HL-60 (cell line): Measurements from ENCODE around the gene NGF.

Experiments used
- DNase-seq, 2 experiments: peaks; one replicate each; pipeline ENCODE4 v3.0.0-alpha.2; 2010 to 2020; ENCODE audit warnings: low read depth in 1 of 2, low spot score in 1 of 2
- H3K27ac ChIP-seq: fragments of 250-450 bp; sonication (Bioruptor Pico); replicated peaks from 2 replicates; pipeline ENCODE4 v1.5.1; 2020; ENCODE audit warnings: mild to moderate bottlenecking, moderate library complexity
- H3K27me3 ChIP-seq: fragments of 250-450 bp; sonication (Bioruptor Pico); 2 replicates; pipeline ENCODE4 v1.5.1; 2021; ENCODE audit warnings: mild to moderate bottlenecking, moderate library complexity; ENCODE audit not compliant: insufficient read depth, poor library complexity, severe bottlenecking
- H3K4me3 ChIP-seq: replicated peaks from 2 replicates; pipeline ENCODE4 v1.5.1; 2011; ENCODE audit warnings: mild to moderate bottlenecking, control low read depth, low read length; ENCODE audit not compliant: insufficient read depth
- GABPA ChIP-seq: IDR thresholded peaks from 2 replicates; pipeline ENCODE4 v1.6.1; 2012; ENCODE audit warnings: low read depth
- POLR2AphosphoS5 ChIP-seq: IDR thresholded peaks from 2 replicates; pipeline ENCODE4 v1.6.1; 2012; ENCODE audit warnings: low read depth
- SPI1 ChIP-seq: IDR thresholded peaks from 2 replicates; pipeline ENCODE4 v1.6.1; 2012; ENCODE audit warnings: low read depth, mild to moderate bottlenecking, borderline replicate concordance
- TF ChIP-seq, protein P1 (sequence below): IDR thresholded peaks from 2 replicates; pipeline ENCODE4 v1.6.1; 2012; ENCODE audit warnings: low read depth; ENCODE audit not compliant: insufficient replicate concordance
- TF ChIP-seq, protein P2 (sequence below): IDR thresholded peaks from one replicate; pipeline ENCODE4 v1.5.1; 2011; ENCODE audit warnings: low read length, control low read depth, inconsistent platforms; ENCODE audit not compliant: insufficient read depth

NGF gene

DNA sequence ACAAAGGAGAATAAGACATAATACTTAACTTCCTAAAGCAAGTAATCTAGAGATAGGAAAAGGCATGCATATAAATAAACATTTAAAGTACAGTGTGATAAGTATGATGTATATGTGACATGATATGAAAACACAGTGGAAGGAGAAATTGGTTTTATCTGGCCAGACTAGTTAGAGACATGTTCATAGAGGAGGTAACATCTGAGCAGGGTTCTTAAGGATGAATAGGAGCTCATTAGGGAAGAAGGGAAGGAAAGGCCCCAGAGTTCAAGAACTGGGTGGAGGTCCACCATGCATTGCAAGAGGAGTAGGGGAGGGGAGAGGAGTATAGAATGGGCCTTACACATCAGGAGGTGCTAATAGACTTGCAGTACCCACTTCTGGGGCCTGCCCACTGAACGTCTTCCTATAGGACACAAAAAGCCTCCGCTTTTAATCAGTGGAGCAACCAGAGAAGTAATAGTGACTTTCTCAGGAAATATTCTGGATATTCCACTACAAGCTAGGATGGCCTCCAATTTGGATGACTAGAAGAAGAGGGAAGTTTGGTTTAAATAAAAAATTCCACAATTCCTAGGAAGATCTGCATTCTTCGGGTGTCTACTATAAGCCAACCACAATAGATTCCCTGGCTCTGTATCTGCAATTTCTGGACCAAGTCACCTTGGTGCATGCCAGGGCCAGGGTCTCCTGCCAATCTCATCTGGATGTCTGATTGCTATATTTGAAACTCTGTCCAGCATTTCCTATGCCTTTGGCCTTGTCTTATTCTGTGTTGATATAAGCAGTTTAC, 41.9 kb downstream of the NGF start:
- Histone ChIP-seq H3K27me3 (no peaks in the 10 kb centered on the region), H3K27ac (no peak overlapping the region), H3K4me3 (no peak overlapping the region)
- TF ChIP-seq SPI1 = no peak
- TF ChIP-seq, protein P1, sequence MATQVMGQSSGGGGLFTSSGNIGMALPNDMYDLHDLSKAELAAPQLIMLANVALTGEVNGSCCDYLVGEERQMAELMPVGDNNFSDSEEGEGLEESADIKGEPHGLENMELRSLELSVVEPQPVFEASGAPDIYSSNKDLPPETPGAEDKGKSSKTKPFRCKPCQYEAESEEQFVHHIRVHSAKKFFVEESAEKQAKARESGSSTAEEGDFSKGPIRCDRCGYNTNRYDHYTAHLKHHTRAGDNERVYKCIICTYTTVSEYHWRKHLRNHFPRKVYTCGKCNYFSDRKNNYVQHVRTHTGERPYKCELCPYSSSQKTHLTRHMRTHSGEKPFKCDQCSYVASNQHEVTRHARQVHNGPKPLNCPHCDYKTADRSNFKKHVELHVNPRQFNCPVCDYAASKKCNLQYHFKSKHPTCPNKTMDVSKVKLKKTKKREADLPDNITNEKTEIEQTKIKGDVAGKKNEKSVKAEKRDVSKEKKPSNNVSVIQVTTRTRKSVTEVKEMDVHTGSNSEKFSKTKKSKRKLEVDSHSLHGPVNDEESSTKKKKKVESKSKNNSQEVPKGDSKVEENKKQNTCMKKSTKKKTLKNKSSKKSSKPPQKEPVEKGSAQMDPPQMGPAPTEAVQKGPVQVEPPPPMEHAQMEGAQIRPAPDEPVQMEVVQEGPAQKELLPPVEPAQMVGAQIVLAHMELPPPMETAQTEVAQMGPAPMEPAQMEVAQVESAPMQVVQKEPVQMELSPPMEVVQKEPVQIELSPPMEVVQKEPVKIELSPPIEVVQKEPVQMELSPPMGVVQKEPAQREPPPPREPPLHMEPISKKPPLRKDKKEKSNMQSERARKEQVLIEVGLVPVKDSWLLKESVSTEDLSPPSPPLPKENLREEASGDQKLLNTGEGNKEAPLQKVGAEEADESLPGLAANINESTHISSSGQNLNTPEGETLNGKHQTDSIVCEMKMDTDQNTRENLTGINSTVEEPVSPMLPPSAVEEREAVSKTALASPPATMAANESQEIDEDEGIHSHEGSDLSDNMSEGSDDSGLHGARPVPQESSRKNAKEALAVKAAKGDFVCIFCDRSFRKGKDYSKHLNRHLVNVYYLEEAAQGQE = no peak
- TF ChIP-seq POLR2AphosphoS5 = no peak
- no peak for TF ChIP-seq GABPA
- no peak for DNase-seq

DNA sequence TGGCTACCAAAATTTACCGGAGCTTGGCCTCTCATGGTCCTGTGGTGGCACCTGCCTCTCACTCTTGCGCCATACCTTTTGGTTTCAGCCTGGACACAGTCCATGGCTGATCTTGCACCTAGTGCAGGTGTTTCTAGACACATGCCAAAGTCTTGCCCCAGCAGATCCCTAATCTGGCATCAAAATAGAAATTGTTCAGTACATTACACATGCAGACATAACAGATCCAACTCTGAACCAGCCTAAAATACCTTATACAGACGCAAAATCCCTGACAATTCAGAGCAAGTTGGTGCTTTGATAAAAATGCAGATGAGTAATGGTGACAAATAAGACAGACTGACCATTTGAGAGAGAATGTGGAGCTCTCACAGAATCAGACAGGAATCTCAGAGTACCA, 44.1 kb downstream of the NGF start:
- Histone ChIP-seq H3K27me3 (no peaks in the 10 kb centered on the region), H3K4me3 (no peak overlapping the region), H3K27ac (no peak overlapping the region)
- no peak for DNase-seq
- TF ChIP-seq, protein P2, sequence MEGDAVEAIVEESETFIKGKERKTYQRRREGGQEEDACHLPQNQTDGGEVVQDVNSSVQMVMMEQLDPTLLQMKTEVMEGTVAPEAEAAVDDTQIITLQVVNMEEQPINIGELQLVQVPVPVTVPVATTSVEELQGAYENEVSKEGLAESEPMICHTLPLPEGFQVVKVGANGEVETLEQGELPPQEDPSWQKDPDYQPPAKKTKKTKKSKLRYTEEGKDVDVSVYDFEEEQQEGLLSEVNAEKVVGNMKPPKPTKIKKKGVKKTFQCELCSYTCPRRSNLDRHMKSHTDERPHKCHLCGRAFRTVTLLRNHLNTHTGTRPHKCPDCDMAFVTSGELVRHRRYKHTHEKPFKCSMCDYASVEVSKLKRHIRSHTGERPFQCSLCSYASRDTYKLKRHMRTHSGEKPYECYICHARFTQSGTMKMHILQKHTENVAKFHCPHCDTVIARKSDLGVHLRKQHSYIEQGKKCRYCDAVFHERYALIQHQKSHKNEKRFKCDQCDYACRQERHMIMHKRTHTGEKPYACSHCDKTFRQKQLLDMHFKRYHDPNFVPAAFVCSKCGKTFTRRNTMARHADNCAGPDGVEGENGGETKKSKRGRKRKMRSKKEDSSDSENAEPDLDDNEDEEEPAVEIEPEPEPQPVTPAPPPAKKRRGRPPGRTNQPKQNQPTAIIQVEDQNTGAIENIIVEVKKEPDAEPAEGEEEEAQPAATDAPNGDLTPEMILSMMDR = no peak
- TF ChIP-seq SPI1 = no peak
- no peak for TF ChIP-seq POLR2AphosphoS5
- TF ChIP-seq, protein P1 = no peak
- no peak for TF ChIP-seq GABPA

DNA sequence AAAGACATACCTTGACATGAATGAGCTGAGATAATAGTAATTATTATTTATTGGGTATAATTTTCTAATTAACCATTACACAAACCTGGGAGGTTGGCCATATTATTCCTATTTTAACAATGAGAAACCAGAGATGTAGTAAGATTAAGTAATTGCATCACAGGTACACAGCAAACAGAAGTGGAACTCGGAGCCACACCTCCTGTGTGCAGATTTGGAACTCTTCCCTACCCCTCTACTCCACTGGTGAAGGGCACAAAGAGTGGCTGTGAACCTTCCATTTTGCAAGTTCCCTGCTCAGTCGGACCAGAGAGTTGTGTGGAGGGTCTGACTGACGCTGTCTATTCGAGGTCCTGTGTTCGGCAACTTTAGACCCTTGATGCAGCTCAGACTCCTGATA, 45.0 kb downstream of the NGF start:
- Histone ChIP-seq H3K27ac (no peak overlapping the region), H3K27me3 (no peaks in the 10 kb centered on the region), H3K4me3 (no peak overlapping the region)
- TF ChIP-seq, protein P2 = no peak
- TF ChIP-seq GABPA (no peak), POLR2AphosphoS5 (no peak), SPI1 (no peak)
- TF ChIP-seq, protein P1 = no peak
- no peak for DNase-seq
